IMR-90 (cell line): ENCODE results near the gene ZFP57.

Experiments used
- CEBPB ChIP-seq: IDR thresholded peaks from 2 replicates; pipeline ENCODE4 v1.6.1; 2012; ENCODE audit warnings: low read depth, low read length, improper control_type of control experiment
- CHD1 ChIP-seq: IDR thresholded peaks from 2 replicates; pipeline ENCODE4 v1.6.1; 2012; ENCODE audit warnings: low read depth, low read length, improper control_type of control experiment
- CTCF ChIP-seq: conservative IDR thresholded peaks from 2 replicates; pipeline ENCODE4 v1.5.1; 2012; ENCODE audit warnings: mild to moderate bottlenecking, low read depth, low read length, improper control_type of control experiment
- FOS ChIP-seq: fragments of 150-350 bp; IDR thresholded peaks from 2 replicates; pipeline ENCODE4 v1.6.1; 2016; ENCODE audit warnings: low read depth, low read length
- MAFK ChIP-seq: IDR thresholded peaks from 2 replicates; pipeline ENCODE4 v1.6.1; 2012; ENCODE audit warnings: low read depth, low read length, improper control_type of control experiment
- POLR2A ChIP-seq: IDR thresholded peaks from 2 replicates; pipeline ENCODE4 v1.6.1; 2012; ENCODE audit warnings: mild to moderate bottlenecking, low read depth, low read length
- RCOR1 ChIP-seq: IDR thresholded peaks from 2 replicates; pipeline ENCODE4 v1.6.1; 2012; ENCODE audit warnings: mild to moderate bottlenecking, low read length, improper control_type of control experiment; ENCODE audit not compliant: insufficient replicate concordance
- RFX5 ChIP-seq: IDR thresholded peaks from 2 replicates; pipeline ENCODE4 v1.8.0; 2012; ENCODE audit warnings: low read depth, mild to moderate bottlenecking, low read length, moderate library complexity

GRCh38 chr6:29663300-29664042 is 17.5 kb downstream of the ZFP57 start:
- TF ChIP-seq CTCF = no peak
- no peak for TF ChIP-seq MAFK
- TF ChIP-seq CEBPB = no peak
- no peak for TF ChIP-seq POLR2A
- TF ChIP-seq RCOR1 = no peak
- no peak for TF ChIP-seq FOS
- TF ChIP-seq RFX5 = no peak
- no peak for TF ChIP-seq CHD1
